Activated B cell treated with CpG ODN at 0.5 μM for 24 hours (primary cell): ENCODE results near the gene RAB35. TPM values are rescaled to one million over a fixed set of nuclear protein-coding genes. Genes with fewer than 3 reads are reported as not detected.
A peak's percentile ranks its signal among the peaks of the same experiment; 100 is the strongest.

ENCODE experiments used
- ATAC-seq: fragments of 200-7000 bp; cut with Tn5 transposase; one replicate; pipeline ENCODE4 v1.10.0; 2021; ENCODE audit warnings: low read depth, mild to moderate bottlenecking, moderate library complexity
- CTCF ChIA-PET: fragments of 350-600 bp; sonication (Branson Sonifier 250); formaldehyde crosslinking; loops from one replicate; lab custom pipeline; 2021; ENCODE audit warnings: antibody characterized with exemption; lab: Charles Lee
- POLR2A ChIA-PET: fragments of 350-600 bp; sonication (Branson Sonifier 250); formaldehyde crosslinking; loops from one replicate; lab custom pipeline; 2021; ENCODE audit warnings: antibody characterized with exemption; lab: Charles Lee
- DNase-seq: peaks from one replicate; pipeline ENCODE4 v3.0.0; 2022
- H3K27ac Mint-ChIP-seq: one replicate; pipeline ENCODE4 v1.8.0; 2020; ENCODE audit warnings: mixed read lengths
- H3K27me3 Mint-ChIP-seq: one replicate; pipeline ENCODE4 v1.8.0; 2021; ENCODE audit warnings: mixed read lengths
- H3K36me3 Mint-ChIP-seq: one replicate; pipeline ENCODE4 v1.8.0; 2021; ENCODE audit warnings: low read depth, mixed read lengths
- H3K4me1 Mint-ChIP-seq: one replicate; pipeline ENCODE4 v1.8.0; 2021; ENCODE audit warnings: mixed read lengths
- H3K4me3 Mint-ChIP-seq: one replicate; pipeline ENCODE4 v1.8.0; 2020; ENCODE audit warnings: mild to moderate bottlenecking, mixed read lengths
- H3K9me3 Mint-ChIP-seq: one replicate; pipeline ENCODE4 v1.8.0; 2020; ENCODE audit warnings: mixed read lengths
- intact Hi-C: fragments of 100-400 bp; cut with micrococcal nuclease; formaldehyde crosslinking; loops from one replicate; pipeline ENCODE4 v1.15.1; 2024
- total RNA-seq: library from RNA; stranded (reverse); gene quantifications from 2 replicates; pipeline ENCODE4 v1.2.3, GENCODE V29; 2022
- TF ChIP-seq, protein P1 (sequence below): fragments of 200-600 bp; IDR thresholded peaks from one replicate; pipeline ENCODE4 v1.8.0; 2022; ENCODE audit warnings: antibody characterized with exemption, mild to moderate bottlenecking

The RAB35 gene
- total RNA-seq, 1 donor from 2014 or later, result 45.6 TPM

DNA sequence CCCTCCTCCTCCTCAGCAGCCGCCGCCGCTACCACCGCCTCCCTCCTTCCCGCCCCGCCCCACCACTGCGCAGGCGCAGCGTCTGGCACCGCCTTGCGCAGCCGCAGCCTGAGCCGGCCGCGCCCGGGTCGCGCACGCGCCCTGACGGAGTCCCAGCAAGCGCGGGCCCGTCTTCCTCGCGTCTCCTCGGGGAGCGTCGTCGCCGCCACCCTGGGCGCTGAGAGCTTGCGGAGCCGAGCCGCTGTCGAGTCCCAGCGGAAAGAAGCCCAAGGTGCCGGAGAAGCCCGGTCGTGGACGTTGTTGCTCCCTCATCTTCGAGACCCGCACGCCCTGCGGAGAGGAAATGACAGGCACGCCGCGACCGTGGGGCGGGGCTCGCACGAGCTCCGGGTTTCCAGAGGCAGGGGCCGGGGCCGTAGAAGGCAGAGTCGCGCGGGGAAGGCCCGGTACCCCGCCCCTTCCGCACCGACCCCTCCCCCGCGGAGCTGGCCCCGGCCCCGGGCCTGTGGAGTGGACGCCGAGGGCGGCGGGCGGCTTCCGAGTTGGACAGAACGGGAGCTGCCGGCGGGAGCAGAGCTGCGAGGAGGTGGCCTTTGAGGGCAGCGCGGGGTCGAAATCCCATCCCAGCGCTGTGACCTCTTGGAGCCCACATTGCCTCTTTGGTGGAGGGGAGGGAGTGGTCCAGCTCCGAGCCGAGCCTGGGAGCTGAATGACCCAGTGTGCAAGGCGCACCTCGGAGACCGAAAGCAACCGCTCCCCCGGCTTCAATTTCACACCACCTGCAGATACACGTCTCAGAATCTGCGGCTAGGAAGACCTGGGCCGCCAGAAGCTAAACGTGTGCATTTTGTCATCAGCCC is 469 bp upstream of the RAB35 start:
- Mint-ChIP-seq H3K9me3 (no peaks in the 10 kb centered on the region), H3K27ac (peak overlapping the region; percentile 83), H3K4me1 (peaks cover 76% of the 10 kb centered on the region), H3K4me3 (peak overlapping the region; percentile 78), H3K36me3 (peaks cover 22% of the 10 kb centered on the region), H3K27me3 (no peaks in the 10 kb centered on the region)
- intact Hi-C loops, result loop anchor here (1.0 to 10.0 kb wide), 3 partner anchors 30 to 318 kb away; partner anchors contain the start of genes COX6A1, RNU4-1 and RNU4-2
- POLR2A ChIA-PET, result interaction anchor here (0.5 to 9.4 kb wide), 10 partner anchors 8 to 175 kb away, joined by 3 to 91 read pairs (median 10); partner anchors contain the start of genes BICDL1, PXN, RNU4-1 and RNU4-2
- peak; percentile 76 for ATAC-seq
- peak; percentile 99 for DNase-seq
- TF ChIP-seq, protein P1, sequence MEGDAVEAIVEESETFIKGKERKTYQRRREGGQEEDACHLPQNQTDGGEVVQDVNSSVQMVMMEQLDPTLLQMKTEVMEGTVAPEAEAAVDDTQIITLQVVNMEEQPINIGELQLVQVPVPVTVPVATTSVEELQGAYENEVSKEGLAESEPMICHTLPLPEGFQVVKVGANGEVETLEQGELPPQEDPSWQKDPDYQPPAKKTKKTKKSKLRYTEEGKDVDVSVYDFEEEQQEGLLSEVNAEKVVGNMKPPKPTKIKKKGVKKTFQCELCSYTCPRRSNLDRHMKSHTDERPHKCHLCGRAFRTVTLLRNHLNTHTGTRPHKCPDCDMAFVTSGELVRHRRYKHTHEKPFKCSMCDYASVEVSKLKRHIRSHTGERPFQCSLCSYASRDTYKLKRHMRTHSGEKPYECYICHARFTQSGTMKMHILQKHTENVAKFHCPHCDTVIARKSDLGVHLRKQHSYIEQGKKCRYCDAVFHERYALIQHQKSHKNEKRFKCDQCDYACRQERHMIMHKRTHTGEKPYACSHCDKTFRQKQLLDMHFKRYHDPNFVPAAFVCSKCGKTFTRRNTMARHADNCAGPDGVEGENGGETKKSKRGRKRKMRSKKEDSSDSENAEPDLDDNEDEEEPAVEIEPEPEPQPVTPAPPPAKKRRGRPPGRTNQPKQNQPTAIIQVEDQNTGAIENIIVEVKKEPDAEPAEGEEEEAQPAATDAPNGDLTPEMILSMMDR, result no peak
- CTCF ChIA-PET, result interaction anchor here (0.6 to 1.3 kb wide), 3 partner anchors 15 to 84 kb away, joined by 3 to 4 read pairs (median 4); partner anchors contain the start of gene RPLP0

DNA sequence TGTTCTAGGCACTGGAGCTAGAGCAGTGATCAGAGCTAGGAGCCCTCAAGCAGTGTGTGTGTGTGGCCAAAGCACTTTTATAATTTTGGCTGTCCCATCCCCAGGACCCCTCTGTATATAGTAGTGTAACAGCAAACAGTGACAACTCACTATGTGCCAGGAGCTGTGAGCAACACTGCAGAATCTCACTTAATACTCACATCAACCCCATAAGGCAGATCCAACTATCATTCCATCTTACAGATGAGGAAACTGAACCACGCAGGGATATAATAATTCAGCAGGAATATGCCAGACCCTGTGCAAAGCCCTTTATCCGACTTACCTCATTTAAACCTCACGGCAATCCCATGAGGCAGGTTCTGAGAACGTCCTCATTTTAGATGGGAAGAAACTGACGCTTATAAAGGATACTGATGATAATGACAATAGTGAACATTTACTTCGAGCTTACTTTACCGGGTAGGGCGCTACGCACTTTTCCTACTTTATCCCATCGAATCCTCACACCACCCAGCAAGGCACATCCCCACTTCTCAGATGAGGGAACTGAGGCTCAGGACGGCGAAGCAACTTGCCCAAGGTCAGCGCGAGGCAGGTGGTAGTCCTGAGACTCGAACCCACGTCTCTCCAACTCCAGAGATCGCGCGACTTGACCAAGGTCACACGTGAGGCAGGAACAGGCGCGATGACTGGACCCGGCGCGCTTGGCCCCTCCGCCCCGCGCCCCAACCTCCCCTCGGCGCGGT is 687 bp downstream of the RAB35 start:
- no peaks in the 10 kb centered on the region for H3K9me3 Mint-ChIP-seq
- H3K4me3 Mint-ChIP-seq, result peak overlapping the region; percentile 95
- ATAC-seq (no peak), DNase-seq (no peak)
- intact Hi-C loops, result loop anchor here (1.0 to 10.0 kb wide), 3 partner anchors 29 to 319 kb away; partner anchors contain the start of genes COX6A1, RNU4-1 and RNU4-2
- peaks cover 76% of the 10 kb centered on the region for H3K4me1 Mint-ChIP-seq
- ChIA-PET POLR2A (interaction anchor here (1.2 to 9.4 kb wide), 7 partner anchors 9 to 176 kb away, joined by 3 to 91 read pairs (median 14); partner anchors contain the start of genes BICDL1, RNU4-1, RNU4-2 and RPLP0), CTCF (interaction anchor here (1.3 kb wide), 1 partner anchor 16 kb away, joined by 4 read pairs; no protein-coding TSS in a partner anchor)
- H3K27me3 Mint-ChIP-seq, result no peaks in the 10 kb centered on the region
- peaks cover 22% of the 10 kb centered on the region for H3K36me3 Mint-ChIP-seq
- H3K27ac Mint-ChIP-seq, result peak overlapping the region; percentile 78
- TF ChIP-seq, protein P1, result no peak

DNA sequence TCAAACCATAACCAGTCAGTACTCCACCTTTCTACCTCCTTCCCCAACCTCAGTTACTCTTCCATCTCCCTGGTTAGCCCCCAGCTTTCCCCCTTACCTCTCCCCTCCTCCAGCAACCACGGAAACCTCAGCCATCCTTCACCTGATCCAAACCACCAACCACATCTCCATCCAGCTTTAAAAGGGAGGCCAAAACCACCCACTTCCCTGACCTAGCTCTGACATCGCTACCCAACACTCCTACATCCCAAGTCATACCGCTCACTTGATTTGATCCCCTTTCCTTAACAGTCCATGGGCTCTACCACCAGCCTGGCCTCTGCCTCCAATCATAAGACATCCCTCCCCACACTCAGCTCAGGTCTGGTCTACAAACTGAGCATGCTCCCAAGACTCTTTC is 1.5 kb downstream of the RAB35 start:
- Mint-ChIP-seq H3K36me3 (peaks cover 23% of the 10 kb centered on the region), H3K4me3 (peak overlapping the region; percentile 95), H3K27ac (peak overlapping the region; percentile 9), H3K27me3 (no peaks in the 10 kb centered on the region), H3K4me1 (peaks cover 78% of the 10 kb centered on the region), H3K9me3 (no peaks in the 10 kb centered on the region)
- POLR2A ChIA-PET, result interaction anchor here (1.2 to 9.4 kb wide), 3 partner anchors 18 to 177 kb away, joined by 3 to 91 read pairs (median 59); partner anchors contain the start of genes RNU4-1, RNU4-2 and RPLP0
- ATAC-seq, result no peak
- intact Hi-C loops, result loop anchor here (5.0 to 10.0 kb wide), 2 partner anchors 177 to 320 kb away; partner anchors contain the start of genes COX6A1, RNU4-1 and RNU4-2
- TF ChIP-seq, protein P1, result no peak
- CTCF ChIA-PET, result no interaction called here
- no peak for DNase-seq

DNA sequence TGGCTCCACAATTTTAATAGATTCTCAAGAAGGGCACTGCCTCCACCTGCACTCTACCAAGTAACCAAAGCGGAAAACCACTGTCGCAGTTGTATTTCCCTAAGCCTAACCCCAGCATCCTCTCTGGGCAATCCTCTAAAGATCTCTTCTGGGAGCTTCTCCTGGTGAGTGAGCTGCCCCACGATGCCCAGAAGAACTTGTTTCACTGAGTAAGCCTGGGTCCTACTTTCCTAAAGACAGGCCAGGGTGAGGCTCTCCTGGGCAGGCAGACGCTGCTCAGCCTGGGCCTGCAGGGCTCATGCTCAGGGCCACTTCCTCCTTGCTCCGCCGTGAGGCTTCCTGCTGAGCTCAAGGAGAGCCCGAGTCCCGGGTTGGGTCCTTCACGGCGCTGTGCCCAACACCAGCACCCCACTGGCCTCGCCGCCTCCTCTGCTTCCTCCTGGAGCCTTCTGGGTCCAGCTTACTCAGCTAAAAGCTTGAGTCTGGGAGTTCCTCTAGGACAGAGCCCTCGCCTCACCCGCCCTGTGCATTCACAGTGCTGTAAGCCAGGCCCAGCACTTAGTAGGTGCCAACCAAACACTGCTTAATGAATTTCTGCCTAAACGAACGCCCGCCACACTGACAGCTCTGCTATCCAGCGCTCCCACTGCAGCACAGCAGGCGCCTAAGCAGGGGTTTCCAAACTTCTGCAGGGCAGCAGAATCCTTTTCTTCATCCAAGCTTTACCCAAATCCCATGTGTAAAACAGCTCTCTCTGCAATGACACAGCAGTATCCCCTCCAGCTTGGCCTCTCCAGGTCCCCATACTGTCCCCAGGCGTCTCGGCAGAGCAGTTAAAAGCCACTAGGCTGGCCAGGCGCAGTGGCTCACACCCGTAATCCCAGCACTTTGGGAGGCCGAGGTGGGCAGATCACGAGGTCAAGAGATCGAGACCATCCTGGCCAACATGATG is 5.7 kb downstream of the RAB35 start:
- no peaks in the 10 kb centered on the region for H3K9me3 Mint-ChIP-seq
- TF ChIP-seq, protein P1, result no peak
- DNase-seq (peak; percentile 59), ATAC-seq (peak; percentile 89)
- peak overlapping the region; percentile 66 for H3K4me3 Mint-ChIP-seq
- H3K27me3 Mint-ChIP-seq, result no peaks in the 10 kb centered on the region
- peak overlapping the region; percentile 87 for H3K27ac Mint-ChIP-seq
- peaks cover 46% of the 10 kb centered on the region for H3K36me3 Mint-ChIP-seq
- CTCF ChIA-PET, result interaction anchor here (0.6 to 1.5 kb wide), 2 partner anchors 24 to 90 kb away, joined by 3 to 5 read pairs; partner anchors contain the start of gene RPLP0
- peaks cover 70% of the 10 kb centered on the region for H3K4me1 Mint-ChIP-seq
- intact Hi-C loops, result loop anchor here (1.0 to 10.0 kb wide), 5 partner anchors 8 to 324 kb away; partner anchors contain the start of genes COX6A1 and RPLP0
- POLR2A ChIA-PET, result interaction anchor here (0.7 to 2.2 kb wide), 7 partner anchors 9 to 181 kb away, joined by 3 to 20 read pairs (median 9); partner anchors contain the start of genes RNU4-2 and RPLP0
